Uterus (tissue), 4 donors: ENCODE data around the gene TTC16. TPM values are rescaled to one million over a fixed set of nuclear protein-coding genes. Genes with fewer than 3 reads are reported as not detected.

Experiments used
- DNase-seq, 2 donors: peaks; one replicate each; pipeline ENCODE4 v3.0.0-alpha.2; 2019 to 2020
- H3K27ac ChIP-seq, 2 donors: fragments of 200-600 bp; sonication (generic); 1 replicate in 1 of 2; 2 replicates in 1 of 2; pipeline ENCODE4 v1.5.1; 2016 to 2018
- H3K27me3 ChIP-seq, 2 donors: fragments of 200-600 bp; sonication (generic); one replicate each; pipeline ENCODE4 v1.5.1; 2018 to 2019; ENCODE audit warnings: control low read depth in 1 of 2
- H3K36me3 ChIP-seq, 2 donors: fragments of 200-600 bp; sonication (generic); one replicate each; pipeline ENCODE4 v1.5.1; 2019; ENCODE audit warnings: control low read depth in 1 of 2
- H3K4me1 ChIP-seq, 2 donors: fragments of 200-600 bp; sonication (generic); one replicate each; pipeline ENCODE4 v1.5.1; 2018 to 2019; ENCODE audit warnings: control low read depth in 1 of 2
- H3K4me3 ChIP-seq, 2 donors: fragments of 200-600 bp; sonication (generic); 1 replicate in 1 of 2; 2 replicates in 1 of 2; pipeline ENCODE4 v1.5.1; 2018 to 2019; ENCODE audit warnings: mild to moderate bottlenecking in 1 of 2
- H3K9me3 ChIP-seq, 2 donors: fragments of 200-600 bp; sonication (generic); one replicate each; pipeline ENCODE4 v1.5.1; 2019; ENCODE audit warnings: control low read depth in 1 of 2
- POLR2A ChIP-seq, 2 donors: fragments of 450-650 bp; IDR thresholded peaks; one replicate each; pipeline ENCODE4 v1.6.1; 2016; ENCODE audit warnings: antibody characterized with exemption in 2 of 2, mild to moderate bottlenecking in 1 of 2, moderate library complexity in 1 of 2
- intact Hi-C: fragments of 100-400 bp; cut with DNase I; formaldehyde crosslinking; loops from one replicate; pipeline ENCODE4 v1.15.1; 2023; ENCODE audit warnings: low total_unique reads
- total RNA-seq, 4 donors: library from RNA; depleted of rRNA in 3 of 4; stranded (reverse); fragments of >200 nt in 3 of 4; gene quantifications; one replicate each; pipeline versions ENCODE4 v1.1.0 to v1.2.4, GENCODE V29; 2014 to 2023
- TF ChIP-seq, protein P1 (sequence below), 4 experiments: fragments of 200-600 bp in 2 of 4; fragments of 450-650 bp in 2 of 4; sonication (generic) in 2 of 4; IDR thresholded peaks; one replicate each; pipeline ENCODE4 v1.5.1; 2016 to 2019; ENCODE audit warnings: antibody characterized with exemption in 4 of 4, mild to moderate bottlenecking in 2 of 4, moderate library complexity in 1 of 4
- donor health status: DM: yes; HTN: yes; CAD: no.

The TTC16 gene
- total RNA-seq, 4 donors from 2014 or later: 0.48 to 12.6 (median 0.67) TPM; not detected in 1

DNA sequence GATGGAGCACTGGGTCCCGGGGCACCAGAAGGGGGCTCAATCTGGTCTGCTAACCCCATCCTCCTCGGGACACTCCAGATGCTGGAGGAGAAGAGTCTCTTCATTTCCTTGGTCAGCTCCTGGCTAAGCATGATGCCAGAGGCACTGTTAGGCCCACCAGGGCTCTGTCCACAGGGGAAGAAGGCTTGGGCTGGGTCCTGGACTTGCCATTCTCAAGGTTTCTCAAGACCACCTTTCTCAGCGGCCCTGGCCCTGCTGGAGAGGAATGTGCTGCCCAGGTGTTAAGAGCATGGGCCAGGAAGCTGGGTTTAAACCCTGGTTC lies 54.7 kb downstream of the TTC16 start:
- Histone ChIP-seq H3K9me3 (no peaks in the 10 kb centered on the region), H3K4me1 (peaks cover 0 to 12% of the 10 kb centered on the region in 2 donors), H3K36me3 (no peaks in the 10 kb centered on the region), H3K27ac (peak overlapping the region; percentile 63 to 68), H3K27me3 (no peaks in the 10 kb centered on the region), H3K4me3 (peak overlapping the region; percentile 42 to 46)
- DNase-seq: no peak
- no peak for TF ChIP-seq POLR2A (IDR thresholded peaks at IDR 0.05)
- TF ChIP-seq, protein P1, sequence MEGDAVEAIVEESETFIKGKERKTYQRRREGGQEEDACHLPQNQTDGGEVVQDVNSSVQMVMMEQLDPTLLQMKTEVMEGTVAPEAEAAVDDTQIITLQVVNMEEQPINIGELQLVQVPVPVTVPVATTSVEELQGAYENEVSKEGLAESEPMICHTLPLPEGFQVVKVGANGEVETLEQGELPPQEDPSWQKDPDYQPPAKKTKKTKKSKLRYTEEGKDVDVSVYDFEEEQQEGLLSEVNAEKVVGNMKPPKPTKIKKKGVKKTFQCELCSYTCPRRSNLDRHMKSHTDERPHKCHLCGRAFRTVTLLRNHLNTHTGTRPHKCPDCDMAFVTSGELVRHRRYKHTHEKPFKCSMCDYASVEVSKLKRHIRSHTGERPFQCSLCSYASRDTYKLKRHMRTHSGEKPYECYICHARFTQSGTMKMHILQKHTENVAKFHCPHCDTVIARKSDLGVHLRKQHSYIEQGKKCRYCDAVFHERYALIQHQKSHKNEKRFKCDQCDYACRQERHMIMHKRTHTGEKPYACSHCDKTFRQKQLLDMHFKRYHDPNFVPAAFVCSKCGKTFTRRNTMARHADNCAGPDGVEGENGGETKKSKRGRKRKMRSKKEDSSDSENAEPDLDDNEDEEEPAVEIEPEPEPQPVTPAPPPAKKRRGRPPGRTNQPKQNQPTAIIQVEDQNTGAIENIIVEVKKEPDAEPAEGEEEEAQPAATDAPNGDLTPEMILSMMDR (IDR thresholded peaks at IDR 0.05): no peak
- intact Hi-C loops: no loop called here

DNA sequence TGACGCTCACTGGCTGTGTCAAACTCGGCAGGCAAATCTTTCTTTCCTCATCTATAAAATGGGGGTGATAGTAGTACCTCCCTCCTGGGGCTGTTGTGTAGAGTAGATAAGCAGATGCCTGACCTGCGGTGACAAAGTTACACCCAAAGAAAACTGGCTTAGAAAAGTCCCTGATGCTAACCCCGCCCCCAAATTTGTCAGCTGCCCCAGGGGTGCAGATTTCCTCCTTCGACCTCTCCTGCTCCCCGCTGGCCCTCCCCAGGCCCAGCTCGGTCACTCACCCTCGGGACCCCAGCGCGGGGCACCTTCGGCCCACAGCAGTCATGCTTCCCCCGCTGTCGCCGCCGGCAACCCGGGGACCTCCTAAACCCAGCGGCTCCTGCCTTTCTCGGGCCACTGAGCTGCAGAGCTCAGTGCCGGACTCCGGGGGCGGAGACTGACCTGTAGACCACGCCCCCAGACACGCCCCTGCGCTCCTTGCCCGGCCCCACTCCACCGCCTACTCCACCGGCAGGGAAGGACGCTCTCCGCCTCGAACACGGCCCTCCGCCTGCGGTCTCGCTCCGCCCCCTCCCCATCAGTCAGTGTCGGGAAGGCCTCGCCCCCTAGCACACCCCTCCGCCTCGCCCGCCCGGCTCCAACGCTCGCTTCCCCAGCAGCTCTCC lies 55.2 kb downstream of the TTC16 start:
- no peaks in the 10 kb centered on the region for H3K27me3 ChIP-seq
- peaks cover 0 to 12% of the 10 kb centered on the region in 2 donors for H3K4me1 ChIP-seq
- H3K9me3 ChIP-seq: no peaks in the 10 kb centered on the region
- H3K4me3 ChIP-seq: peak overlapping the region; percentile 42 to 46
- DNase-seq: peak; percentile 99
- TF ChIP-seq, protein P1 (IDR thresholded peaks at IDR 0.05): peak in 1 of 4 experiments; percentile 14
- peak; percentile 64 to 79 for TF ChIP-seq POLR2A (IDR thresholded peaks at IDR 0.05)
- H3K27ac ChIP-seq: peak overlapping the region; percentile 65 to 68
- H3K36me3 ChIP-seq: no peaks in the 10 kb centered on the region
- intact Hi-C loops: no loop called here

DNA sequence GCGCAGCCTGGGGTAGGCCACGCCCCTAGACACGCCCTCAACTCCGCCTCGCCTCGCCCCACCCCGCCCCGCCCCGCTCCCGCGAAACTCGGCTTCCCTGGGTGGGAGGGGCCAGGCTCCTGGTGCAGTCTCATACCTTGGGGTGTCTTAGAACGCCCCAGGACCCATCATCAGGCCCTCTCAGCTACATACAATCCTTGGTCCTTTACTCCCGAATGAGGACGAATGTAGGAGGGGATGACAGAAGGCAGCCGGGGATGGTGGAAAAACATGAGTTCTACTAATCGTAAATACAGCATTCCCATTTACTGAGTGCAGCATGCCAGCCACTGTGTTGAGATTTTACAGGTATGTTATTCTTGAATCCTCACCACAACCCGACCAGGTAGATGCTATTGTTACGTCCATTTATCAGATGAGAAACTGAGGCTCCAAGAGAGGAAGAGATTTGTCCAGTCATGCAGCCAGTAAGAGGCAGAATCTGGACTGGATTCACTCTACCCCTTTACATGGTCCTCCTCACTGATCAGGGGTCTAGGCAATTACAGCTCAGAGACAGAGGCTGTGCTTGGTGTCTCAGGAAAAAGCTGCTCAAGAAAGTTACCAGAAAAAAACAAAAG lies 55.8 kb downstream of the TTC16 start:
- intact Hi-C loops: no loop called here
- no peak for TF ChIP-seq POLR2A (IDR thresholded peaks at IDR 0.05)
- TF ChIP-seq, protein P1 (IDR thresholded peaks at IDR 0.05): no peak
- no peak for DNase-seq
- Histone ChIP-seq H3K27ac (peak overlapping the region; percentile 65 to 68), H3K4me1 (peaks cover 0 to 10% of the 10 kb centered on the region in 2 donors), H3K9me3 (no peaks in the 10 kb centered on the region), H3K4me3 (peak overlapping the region; percentile 42 to 46), H3K27me3 (no peaks in the 10 kb centered on the region), H3K36me3 (no peaks in the 10 kb centered on the region)

DNA sequence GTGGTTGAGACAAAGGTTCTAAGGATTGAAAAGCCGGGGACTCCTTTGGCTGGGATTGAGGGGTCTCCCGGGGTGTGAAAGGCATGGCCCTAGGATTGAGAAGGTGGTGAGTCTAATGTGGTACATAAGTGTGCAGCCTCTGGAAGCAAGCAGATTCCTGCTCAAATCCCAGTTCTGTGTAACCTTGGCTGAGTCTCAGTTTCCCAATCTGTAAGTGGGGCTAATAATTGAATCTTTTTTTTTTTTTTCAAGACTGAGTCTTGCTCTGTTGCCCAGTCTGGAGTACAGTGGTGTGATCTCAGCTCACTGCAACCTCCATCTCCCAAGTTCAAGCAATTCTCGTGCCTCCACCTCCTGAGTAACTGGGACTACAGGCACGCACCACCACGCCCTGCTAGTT lies 56.7 kb downstream of the TTC16 start:
- intact Hi-C loops: no loop called here
- TF ChIP-seq POLR2A (IDR thresholded peaks at IDR 0.05): no peak
- TF ChIP-seq, protein P1 (IDR thresholded peaks at IDR 0.05): no peak

DNA sequence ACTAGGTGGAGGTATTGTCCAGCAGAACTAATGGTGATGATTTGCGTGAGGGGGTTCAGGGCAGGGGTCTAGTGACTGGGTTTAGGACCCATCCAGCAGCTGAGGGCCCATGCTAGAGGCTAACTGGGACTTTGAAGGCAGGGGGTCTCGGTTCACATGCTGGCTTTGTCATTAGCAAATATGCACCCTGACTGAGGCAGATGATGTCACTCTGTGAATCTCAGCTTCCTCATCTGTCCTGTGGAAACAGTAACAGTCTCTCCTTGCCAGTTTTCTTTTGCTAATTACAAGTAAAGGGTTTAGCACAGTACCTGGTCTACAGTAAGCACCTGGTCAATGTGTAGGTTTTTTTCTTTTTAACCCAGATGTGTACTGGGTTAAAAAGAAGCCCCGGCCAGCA lies 57.4 kb downstream of the TTC16 start:
- Histone ChIP-seq H3K9me3 (no peaks in the 10 kb centered on the region), H3K4me1 (peaks cover 0 to 5% of the 10 kb centered on the region in 2 donors), H3K36me3 (no peaks in the 10 kb centered on the region), H3K27ac (no peak overlapping the region), H3K4me3 (no peak overlapping the region), H3K27me3 (no peaks in the 10 kb centered on the region)
- TF ChIP-seq, protein P1 (IDR thresholded peaks at IDR 0.05): no peak
- TF ChIP-seq POLR2A (IDR thresholded peaks at IDR 0.05): no peak
- intact Hi-C loops: no loop called here
- no peak for DNase-seq

More for the DNA sequence above, 56.7 kb downstream of the TTC16 start:
- H3K9me3 ChIP-seq: no peaks in the 10 kb centered on the region
- H3K36me3 ChIP-seq: no peaks in the 10 kb centered on the region
- DNase-seq: no peak
- peaks cover 0 to 5% of the 10 kb centered on the region in 2 donors for H3K4me1 ChIP-seq
- no peaks in the 10 kb centered on the region for H3K27me3 ChIP-seq
- no peak overlapping the region for H3K27ac ChIP-seq
- H3K4me3 ChIP-seq: no peak overlapping the region
